GM21447 (cell line): Measurements from ENCODE around the gene EXD3.
"Not testable (repeated sequence)": the region's sequence is repeated elsewhere in the genome, so short reads cannot be mapped to it uniquely, and the experiment has no call there.

Experiments used
- ATAC-seq: cut with Tn5 transposase; IDR thresholded peaks from one replicate; pipeline ENCODE4 v1.9.1; 2021; ENCODE audit not compliant: unreplicated experiment

The EXD3 gene

DNA sequence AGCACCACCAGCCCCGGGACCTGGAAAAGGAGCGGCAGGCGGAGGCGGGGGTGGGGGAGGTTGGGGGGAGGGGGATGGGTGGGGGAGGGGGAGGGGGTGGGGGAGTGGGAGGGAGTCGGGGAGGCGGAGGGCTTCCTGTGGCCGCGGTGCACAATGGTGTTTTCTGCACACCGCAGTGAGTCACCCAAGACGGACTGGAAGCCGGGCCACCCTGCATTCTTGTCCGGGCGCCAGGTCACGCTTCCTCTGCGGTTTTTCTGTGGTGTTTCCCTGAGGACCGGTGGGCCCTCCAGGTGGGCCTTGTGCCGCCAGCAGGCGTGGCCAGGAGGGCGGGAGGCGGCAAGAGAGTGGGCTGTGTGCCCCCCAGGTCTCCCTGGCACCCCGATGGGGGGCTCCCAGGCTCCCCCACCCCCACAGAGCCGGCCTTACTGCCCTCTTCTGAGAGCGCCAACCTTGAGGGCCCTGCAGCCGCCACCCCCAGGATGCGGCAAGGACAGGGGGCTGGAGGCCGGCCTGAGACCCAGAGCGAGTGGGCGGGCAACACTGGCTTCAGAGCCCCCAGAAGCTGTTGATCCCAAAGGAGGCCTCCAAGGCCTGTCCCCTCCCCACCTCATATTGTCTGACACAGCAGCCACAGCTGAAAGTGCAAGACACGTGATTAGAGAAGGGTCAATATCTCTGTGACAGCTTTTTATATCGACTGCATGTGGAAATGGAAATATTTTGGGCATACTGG, 11.1 kb downstream of the EXD3 start:
- no peak for ATAC-seq

DNA sequence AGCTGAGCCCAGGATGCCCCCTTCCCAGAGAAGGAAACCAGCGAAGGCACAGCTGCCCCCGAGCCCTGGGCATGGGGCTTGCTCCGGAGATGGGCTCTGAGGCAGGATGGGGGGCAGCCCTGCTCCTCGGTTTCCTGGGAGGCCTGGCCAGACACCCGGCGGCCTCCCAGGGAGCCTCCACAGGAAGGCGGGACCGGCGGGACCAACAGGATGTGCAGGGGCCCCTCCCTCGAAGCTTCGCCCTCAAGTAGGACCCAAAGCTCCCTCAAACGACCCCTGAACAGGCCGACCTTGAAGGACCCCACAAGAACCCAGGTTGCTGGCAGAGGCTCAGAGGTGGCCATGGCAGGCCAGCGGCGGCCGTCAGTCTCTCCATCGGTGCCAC, 11.7 kb downstream of the EXD3 start:
- no peak for ATAC-seq

GRCh38 chr9:137410891-137411249, 12.1 kb downstream of the EXD3 start:
- no peak for ATAC-seq

GRCh38 chr9:137410236-137410890, 12.6 kb downstream of the EXD3 start:
- not testable (repeated sequence) for ATAC-seq

DNA sequence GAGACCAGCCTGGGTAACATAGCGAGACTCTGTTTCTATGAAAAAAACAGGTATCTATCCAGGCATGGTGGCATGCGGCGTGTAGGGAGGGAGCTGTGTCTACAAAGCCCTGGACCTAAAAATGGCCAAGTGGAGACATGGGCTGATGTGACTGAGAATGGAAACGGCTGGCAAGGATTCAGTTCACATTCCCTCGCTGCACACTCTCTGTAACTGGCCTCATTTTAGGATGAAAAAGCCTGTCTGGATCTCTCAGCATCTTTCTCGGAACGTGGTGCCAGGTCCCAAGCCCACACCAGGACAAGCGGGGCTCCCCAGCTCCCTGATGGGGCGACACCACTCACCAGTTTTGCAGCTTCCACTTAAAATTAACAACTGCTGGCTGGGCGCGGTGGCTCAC, 13.4 kb downstream of the EXD3 start:
- no peak for ATAC-seq

DNA sequence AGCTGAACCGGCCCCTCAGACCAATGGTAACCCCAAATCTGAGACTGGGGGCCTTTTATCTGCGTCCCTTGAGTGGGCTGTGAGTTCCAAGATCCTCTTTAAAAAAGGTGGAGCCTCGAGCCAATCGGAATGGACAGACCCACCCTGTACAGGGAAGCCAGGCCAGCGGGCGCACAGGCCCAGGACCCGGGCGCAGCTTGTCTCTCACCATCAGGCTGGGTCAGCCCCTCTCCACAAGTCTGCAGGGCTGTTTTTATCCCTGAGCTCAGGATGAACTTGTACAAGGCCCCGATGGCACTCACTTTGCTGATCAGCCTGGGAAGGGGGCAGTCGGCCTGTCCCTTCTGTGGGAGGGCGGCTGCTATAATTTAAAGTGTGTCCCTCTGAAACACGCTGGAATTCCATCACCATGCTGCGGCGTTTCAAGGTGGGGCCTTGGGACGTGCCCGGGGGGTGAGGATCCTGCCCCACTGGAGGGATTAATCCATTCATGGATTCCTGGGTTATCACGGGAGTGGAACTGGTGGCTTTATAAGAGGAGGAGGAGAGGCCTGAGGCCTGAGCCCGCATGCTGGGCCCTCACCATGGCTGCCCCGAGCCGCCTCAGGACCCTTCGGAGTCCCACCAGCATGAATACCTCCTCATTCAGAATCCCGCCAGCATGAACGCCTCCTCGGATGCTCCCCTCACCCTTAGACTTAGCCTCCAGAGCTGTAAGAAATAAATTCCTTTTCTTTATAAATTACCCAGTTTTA, 14.1 kb downstream of the EXD3 start:
- ATAC-seq, result no peak

DNA sequence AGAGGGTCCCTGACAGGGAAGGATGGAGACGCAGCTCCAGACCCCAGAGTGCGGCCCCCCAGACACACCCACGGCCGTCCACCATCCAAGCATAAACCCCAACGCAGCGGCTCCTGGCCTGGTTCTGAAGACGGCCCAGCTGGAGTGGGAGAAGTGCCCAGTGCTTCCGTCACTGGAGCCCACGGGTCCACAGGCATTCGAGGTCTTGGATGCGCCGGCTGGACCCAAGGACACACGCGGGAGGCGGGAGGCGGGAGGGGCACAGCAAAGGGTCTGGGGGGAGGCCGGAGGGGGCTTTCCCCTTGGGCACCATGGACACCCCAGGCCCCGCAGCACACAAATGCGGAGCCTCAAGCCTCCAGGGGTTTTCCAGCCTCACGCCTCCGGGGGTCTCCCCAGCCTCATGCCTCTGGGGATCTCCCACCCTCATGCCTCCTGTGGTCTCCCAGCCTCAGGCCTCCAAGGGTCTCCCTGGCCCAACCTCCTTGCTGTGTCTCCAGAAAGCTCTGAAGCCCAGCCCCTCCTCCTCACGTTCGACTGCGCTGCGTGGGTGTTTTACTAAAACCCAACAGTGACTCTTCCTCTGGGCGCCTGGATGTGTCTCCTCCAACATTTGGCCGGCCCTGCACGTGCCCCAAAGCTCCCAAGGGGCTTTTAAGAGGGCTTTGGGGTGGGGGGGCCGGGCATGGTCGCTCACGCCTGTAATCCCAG, 15.2 kb downstream of the EXD3 start:
- ATAC-seq, result no peak

- no peak for ATAC-seq
Observed at GRCh38 chr9:137406876-137407589, 15.9 kb downstream of the EXD3 start.

GRCh38 chr9:137406085-137406760, 16.7 kb downstream of the EXD3 start:
- ATAC-seq, result no peak

GRCh38 chr9:137405677-137406081, 17.3 kb downstream of the EXD3 start:
- no peak for ATAC-seq

GRCh38 chr9:137404961-137405567, 17.9 kb downstream of the EXD3 start:
- ATAC-seq, result no peak

GRCh38 chr9:137403269-137403668, 19.7 kb downstream of the EXD3 start:
- no peak for ATAC-seq

DNA sequence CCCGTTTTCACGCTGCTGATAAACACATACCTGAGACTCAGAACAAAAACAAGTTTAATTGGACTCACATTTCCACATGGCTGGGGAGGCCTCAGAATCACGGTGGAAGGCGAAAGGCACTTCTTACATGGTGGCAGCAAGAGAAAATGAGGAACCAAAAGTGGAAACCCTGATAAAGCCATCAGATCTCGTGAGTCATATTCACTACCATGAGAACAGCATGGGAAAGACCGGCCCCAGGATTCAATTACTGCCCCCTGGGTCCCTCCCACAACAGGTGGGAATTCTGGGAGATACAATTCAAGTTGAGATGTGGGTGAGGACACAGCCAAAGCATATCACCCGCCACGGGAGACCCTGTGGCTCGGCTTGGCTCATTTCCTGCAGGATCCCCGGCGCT, 20.2 kb downstream of the EXD3 start:
- no peak for ATAC-seq

- ATAC-seq, result no peak
Observed at GRCh38 chr9:137398561-137399468, 24.1 kb downstream of the EXD3 start.

- no peak for ATAC-seq
Observed at GRCh38 chr9:137397675-137398423, 25.1 kb downstream of the EXD3 start.

GRCh38 chr9:137396634-137397367, 26.2 kb downstream of the EXD3 start:
- no peak for ATAC-seq

GRCh38 chr9:137396227-137396626, 26.7 kb downstream of the EXD3 start:
- ATAC-seq, result no peak

GRCh38 chr9:137395666-137396010, 27.3 kb downstream of the EXD3 start:
- ATAC-seq, result no peak
